NCI-H1105 (cell line): ENCODE data around the gene ADGRF3.
"Not testable (repeated sequence)": the region's sequence is repeated elsewhere in the genome, so short reads cannot be mapped to it uniquely, and the experiment has no call there.

ENCODE experiments used
- DNase-seq: peaks from one replicate; lab custom pipeline; 2025; lab: John Stamatoyannopoulos, UW

ADGRF3 gene

DNA sequence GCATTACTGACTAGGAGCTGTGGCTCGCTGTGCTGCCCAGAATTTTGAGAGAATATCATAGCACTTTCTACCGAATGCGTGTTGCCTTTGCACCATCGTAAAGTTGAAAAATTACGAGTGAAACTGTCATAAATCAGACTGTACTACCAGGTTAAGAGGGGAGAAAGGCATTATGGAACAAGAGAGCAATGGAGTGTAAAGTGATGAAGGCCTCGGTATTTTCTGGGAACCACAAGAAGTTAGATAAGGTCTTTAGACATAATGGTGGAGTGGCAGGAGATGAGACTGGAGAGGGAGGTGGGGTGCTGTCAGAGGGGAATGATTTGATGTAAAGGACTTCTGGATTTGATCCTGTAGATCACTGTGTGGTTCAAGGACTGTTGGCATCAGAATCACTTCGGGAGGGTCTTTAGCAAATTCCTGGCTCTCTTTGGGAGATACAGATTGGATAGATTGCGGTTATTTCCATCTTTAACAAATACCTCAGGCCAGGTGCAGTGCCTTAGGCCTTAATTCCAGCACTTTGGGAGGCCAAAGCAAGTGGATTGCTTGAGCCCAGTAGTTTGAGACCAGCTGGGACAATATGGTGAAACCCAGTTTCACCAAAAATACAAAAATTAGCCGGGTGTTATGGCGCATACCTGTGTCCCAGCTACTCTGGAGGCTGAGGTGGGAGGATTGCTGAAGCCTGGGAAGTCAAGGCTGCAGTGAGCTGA, 4.9 kb upstream of the ADGRF3 start:
- no peak for DNase-seq

DNA sequence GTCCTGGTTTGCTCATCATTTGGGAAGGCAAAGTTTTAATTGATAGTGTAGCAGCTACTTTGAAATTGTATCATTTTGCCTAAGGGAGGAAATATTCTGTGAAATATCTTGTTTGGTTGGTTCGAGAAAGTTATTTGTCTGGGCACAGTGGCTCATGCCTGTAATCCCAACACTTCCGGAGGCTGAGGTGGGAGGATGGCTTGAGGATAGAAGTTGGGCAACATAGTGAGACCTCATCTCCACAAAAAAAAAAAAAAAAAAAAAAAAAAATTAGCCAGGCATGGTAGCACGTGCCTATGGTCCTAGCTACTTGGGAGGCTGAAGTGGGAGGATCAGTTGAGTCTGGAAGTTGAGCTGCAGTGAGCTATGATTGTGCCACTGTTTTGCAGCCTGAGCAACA, 3.1 kb upstream of the ADGRF3 start:
- no peak for DNase-seq

DNA sequence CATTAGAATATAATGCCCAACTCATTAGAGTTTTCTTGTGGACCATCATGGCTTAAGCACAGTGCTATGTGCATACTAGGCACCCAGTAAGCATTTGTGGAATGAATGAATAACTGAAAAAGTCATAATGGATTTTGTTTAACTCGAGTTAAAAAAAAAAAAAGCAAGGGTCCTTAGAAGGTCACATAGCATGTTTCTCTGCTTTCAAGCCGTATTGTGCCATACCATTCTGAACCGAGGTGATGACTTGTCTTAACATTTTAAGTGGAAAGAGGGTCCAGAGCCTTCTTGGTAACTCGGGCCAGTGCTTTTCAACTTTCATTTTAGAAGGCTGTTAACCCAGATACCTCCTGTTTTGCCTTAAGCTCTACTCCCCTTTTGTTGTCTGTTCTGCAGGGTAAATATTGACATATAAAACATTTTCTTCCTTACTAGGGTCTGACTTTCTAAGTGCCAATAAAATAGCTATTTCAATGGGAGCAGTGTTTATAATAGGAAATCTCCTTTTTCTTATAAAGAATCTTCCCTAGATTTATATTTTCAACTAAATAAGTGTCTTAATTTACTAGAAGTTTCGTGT, 787 bp upstream of the ADGRF3 start:
- no peak for DNase-seq

DNA sequence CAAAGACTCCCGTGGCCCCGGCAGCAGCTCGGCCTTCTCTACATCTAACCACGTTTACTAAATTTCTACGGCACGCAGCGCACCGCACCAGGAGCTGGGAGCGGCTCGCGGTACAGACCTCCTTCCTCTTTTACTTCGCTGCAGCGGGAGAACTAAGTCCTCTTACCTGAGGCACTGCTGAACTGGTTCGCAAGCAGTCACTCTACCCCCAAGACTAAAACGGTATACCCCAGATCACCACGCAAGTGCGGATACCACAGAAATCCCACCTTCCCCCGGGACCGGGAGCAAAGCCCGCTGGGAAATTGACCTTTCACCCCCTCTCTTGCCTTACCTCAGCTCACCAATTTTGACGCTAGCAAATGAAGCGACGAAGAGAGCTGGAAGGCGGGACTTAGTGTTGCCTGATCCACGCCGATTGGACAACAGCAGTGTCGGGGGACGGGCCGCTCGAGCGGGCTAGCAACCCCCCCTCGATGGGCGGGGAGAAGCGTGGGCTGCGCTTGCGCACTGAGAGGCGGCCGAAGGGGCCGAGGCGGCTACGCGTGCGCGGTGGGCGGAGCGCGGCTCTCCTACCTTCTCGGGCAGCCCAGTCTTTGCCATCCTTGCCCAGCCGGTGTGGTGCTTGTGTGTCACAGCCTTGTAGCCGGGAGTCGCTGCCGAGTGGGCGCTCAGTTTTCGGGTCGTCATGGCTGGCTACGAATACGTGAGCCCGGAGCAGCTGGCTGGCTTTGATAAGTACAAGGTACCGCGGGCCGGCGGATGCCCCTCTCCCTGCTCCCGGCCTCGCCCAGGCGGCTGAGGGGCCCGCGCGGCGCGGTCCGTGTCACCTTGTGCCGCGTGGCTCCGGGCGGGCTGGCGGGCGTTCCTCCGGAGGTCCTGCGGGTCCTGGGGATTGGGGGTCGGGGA, 790 bp downstream of the ADGRF3 start, which contains the start of gene SELENOI:
Gene SELENOI, plus strand, starts transcription at position 599 of the 909 bp plus-strand sequence. Its CDS starts 90 bp downstream, at position 689.
- DNase-seq, result peak; percentile 97

DNA sequence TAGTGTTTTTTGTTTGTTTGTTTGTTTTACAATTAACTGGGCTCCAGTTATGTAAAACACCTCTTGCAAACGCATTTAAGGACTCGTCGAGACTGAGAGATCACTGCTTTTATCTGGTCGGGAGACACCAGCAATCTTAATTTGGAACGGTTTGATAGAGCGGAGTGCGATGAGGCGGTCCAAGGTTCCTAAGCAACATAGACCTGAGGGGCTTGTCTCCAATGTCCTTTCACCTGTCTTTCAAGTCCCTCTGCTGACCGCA, 1.4 kb downstream of the ADGRF3 start:
- no peak for DNase-seq

DNA sequence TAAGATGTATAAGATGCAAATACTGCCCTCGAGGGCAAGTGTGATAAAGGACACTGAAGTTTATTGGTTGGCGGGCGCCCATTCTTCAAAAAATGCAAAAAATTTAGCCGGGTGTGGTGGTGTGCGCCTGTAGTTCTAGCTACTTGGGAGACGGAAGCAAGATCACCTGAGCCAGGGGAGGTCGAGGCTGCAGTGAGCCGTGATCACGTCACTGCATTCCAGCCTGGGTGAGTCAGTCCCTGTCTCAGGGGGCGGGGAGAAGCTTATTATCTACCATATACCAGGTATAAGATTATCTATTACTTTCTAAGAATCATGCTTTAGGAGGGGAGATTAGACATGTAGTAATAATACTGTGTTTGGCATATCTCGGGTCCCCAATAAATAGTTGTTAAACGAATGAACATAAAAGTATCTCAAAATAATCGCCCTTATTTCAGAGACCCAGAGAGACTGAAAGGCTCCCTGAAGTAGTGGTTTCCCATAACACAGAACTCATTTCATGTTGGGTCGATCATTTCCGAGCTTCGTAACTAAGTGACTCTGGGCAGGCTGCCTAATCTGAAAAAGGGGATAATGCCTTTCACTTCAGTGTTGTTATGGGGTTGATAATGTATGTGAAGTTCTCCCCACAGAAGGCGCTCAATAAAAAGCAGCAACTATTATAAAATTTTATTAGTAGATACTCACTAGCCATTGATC, 1.9 kb downstream of the ADGRF3 start:
- no peak for DNase-seq

DNA sequence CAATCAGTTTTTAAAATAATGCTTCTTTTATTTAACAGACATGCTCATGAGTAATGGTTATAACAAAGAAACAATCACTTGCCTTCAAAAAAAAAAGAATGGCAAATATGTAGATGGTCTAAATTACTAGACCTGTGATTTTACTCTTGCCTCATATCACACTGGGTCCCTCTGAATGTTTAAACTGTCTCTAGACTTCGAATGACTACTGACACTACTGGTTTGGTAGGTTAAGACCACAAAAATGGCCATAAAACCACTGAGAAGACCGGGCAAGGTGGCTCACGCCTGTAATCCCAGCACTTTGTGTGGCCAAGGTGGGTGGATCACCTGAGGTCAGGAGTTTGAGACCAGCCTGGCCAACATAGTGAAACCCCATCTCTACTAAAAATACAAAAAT, 5.8 kb downstream of the ADGRF3 start:
- no peak for DNase-seq

DNA sequence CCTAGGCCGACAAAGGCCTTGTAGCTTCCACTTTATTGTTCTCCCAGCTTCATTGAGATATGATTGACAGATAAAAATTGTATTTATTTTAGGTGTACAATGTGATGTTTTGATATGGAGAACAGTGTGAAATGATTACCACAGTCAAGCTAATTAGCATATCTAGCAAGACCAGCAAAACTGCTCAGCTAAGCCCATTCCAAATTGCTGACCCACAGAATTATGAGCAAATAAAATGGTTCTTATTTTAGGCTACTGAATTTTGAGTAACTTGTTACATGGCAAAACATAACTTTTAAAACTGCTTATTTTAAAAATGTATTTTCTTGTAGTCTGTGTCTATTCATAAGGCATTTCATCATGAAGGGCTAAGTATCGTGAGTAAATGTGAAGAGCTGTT, 9.3 kb downstream of the ADGRF3 start:
- DNase-seq, result no peak

DNA sequence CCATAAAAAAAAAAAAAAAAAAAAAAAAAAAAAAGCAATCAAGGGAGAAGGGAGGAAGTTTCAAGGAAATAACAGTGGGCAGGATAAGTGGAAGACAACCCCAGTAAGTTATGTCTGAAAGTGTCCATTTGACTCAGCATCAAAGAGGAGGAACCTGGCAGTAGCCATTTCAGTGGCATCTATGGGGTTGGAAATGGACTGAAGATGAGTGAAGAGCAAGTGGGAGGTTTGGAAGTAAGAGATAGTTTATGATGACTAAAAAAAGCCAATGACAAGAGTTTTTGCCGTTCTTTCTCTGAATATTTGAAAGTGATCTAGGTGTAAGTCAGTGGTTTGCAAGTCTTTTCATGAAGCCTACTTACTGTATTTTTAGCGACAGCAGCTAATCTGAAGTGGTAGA, 9.9 kb downstream of the ADGRF3 start:
- no peak for DNase-seq

DNA sequence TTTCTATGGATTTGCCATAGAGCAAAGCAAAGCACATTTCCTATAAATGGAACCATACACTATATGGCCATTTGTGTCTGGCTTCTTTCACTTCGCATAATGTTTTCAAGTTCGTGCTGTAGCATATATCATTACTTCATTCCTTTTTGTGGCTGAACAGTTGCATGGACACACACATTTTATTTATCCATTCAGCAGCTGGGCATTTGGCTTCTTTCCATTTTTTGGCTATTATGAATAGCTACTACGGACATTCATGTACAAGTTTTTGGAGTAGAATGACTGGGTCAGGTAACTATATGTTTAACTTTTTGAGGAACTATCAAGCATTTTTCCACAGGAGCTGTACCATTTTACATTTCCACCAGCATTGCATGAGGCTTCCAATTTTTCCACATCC, 11.4 kb downstream of the ADGRF3 start:
- no peak for DNase-seq

DNA sequence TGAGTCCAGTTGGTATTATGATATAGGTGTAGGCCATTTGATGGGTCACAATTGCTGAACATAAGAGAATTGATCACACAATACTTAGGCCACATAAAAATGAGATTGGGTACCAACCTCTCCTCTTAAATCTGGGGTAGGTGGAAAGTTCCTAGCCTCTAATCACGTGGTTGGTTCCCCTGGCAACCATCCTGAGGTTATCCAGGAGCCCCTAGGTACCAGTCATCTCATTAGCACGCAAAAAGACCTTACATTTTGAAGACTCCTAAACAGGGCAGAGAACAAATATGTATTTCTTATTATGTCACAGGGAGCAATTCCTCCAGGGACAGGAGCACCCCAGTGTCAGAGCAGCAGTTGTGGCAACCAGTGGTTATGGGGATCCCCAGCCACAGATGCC, 13.3 kb downstream of the ADGRF3 start:
- DNase-seq, result no peak

DNA sequence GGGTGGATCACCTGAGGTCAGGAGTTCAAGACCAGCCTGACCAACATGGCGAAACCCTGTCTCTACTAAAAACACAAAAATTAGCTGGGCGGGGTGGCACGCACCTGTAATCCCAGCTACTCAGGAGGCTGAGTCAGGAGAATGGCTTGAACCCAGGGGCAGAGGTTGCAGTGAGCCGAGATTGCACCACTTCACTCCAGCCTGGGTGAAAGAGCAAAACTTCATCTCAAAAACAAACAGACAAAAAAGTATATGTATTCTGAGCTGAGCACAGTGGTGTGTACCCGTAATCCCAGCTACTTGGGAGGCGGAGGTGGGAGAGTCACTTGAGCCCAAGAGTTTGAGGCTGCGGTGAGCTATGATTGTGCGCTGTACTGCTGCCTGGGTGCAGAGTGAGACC, 15.3 kb downstream of the ADGRF3 start:
- DNase-seq, result not testable (repeated sequence)

DNA sequence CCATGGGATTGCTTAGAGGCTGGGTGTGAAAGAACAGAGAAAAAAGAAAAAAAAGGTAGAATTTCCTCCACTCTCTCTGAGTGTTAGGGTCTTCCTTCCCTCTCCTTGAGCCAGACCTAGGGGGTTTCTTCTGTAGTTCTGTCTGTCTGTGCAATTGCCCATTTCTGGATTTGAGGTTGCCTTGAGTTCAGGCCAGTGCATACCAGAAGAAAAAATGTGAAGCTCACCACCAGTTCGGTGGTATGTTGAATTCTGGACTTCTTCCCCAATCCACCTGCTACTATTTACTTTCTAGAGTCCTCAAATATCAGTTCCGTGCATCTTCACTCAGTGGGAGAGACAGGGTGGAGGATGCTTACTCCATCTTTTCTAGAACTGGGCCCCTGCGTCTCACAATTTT, 16.0 kb downstream of the ADGRF3 start:
- DNase-seq, result no peak

DNA sequence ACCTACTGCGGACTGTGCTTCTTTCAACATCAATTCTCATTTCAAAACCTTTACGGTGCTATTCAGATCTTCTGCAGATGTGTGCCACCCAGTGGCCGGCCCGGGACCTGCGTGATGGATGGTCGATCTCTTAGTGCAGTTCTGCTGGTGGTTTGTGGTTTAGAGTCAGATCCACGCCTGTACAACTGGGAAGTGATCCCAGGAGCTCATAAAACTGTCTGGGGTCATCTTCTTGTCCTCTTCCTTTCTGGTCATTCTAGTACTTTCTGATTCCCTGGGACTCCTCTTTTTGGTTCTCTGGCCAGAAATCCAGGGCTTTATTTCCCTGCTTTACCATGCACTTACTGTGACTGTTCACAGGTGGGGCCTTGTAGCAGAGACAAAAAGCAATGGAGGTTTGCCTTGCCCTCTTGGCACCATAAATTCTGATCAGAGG, 16.5 kb downstream of the ADGRF3 start:
- DNase-seq, result peak; percentile 60

DNA sequence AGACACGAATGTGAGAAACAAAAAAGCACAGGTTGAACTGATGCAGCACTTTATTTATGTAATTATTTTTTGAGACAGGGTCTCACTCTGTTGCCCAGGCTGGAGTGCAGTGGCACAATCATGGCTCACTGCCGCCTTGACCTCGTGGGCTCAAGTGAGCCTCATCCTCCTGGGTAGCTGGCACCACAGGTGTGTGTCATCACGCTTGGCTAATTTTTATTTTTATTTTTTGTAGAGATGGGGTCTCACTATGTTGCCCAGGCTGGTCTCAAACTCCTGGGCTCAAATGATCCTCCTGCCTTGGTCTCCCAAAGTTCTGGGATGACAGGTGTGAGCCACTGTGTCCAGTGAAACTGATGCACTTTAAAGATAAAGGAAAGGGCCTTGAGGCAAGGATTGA, 17.5 kb downstream of the ADGRF3 start:
- not testable (repeated sequence) for DNase-seq

DNA sequence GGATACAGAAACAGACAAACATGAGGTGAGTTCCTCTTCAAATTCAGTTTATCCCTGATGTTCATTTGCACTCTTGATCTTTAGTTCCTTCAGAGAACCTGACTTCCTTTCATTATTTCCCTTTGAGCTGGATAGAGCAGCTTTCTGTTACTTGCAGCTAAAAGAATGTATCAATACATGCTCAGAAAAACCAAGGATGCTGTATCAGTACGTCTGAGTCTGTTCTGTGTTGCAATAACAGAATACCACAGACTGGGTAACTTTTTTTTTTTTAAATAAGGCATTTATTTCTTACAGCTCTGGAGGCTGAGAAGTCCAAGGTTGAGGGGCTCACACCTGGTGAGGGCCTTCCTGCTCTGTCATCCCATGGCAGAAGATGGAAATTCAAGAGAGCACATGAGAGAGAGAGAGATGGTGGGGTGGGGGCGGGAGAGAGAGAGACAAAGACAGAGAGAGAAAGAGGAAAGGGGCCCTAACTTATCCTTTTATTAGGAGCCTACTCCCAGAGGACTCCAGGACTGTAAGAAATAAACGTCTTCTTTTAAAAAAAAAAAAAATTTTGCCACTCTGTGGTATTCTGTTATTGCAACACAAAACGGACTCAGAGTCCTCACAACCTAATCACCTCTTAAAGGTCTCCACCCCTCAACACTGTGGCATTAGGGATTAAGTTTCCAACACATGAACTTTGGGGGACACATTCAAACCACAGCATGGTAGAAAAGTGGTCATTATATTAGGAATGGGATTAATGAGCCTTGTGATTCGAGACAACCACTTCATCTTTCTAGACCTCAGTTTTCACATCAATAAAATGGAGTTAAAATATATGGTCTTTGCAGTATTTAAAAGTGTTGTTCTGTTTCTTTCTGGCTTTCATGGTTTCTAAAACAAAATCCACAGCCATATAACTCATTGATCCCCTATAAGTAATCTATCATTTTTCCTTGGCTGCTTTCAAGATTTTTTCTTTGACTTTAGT, 19.0 kb downstream of the ADGRF3 start:
- DNase-seq, result no peak

DNA sequence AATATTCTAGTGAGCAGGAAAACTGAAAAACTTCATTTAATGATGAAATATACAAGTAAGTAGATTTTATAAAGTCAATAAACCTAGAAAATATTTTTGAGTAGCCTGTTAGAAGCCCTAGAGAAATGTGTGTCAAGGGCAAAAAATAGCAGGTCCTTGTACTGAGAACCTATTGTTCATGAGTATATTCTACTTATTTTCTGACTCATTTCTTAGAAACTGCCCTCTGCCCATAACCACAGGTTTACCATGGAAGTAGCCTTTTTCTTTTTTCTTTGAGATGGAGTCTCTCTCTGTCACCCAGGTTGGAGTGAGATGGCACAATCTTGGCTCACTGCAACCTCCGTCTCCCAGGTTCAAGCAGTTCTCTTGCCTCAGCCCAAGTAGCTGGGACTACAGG, 20.1 kb downstream of the ADGRF3 start:
- DNase-seq, result no peak

DNA sequence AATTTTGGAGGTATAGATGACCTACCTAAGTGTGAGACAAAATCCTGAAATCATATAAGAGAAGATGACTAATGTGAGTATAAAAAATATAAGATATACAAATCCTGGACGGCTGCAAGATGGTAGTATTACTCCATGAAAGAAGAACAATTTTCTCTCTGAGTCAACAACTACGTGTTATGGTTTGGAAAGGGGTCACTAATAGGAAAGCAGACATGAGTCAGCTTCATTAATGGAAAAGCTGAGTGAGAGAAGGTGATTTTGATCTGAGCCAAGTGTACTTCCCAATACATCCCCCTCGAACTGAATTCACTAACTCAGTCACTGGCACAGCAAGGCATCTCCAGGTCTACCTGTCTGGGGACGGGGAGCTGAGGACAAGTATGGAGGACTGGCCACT, 20.7 kb downstream of the ADGRF3 start:
- no peak for DNase-seq

DNA sequence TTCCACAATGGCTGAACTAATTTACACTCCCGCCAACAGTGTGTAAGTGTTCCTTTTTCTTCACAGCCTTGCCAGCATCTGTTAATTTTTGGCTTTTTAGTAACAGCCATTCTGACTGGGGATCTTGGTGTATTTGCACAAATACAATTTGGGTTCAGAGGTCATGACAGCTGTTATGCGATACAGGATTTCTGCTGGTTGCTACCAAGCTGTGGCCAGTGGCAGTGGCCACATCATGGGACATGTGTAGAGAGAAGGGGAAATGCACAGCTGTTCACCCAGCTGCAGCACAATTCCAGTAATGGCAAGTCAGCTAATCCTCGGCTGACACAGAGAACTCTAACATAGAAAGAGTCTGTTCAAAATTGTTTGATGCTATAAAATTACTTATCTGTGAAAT, 21.7 kb downstream of the ADGRF3 start:
- no peak for DNase-seq

DNA sequence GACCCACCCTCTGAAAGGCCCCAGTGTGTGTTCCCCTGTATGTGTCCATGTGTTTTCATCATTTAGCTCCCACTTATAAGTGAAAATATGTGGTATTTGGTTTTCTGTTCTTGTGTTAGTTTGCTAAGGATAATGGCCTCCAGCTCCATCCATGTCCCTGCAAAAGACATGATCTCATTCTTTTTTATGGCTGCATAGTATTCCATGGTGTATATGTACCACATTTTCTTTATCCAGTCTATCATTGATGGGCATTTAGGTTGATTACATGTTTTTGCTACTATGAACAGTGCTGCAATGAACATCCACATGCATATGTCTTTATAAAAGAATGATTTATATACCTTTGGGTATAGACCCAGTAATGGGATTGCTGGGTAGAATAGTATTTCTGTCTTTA, 22.1 kb downstream of the ADGRF3 start:
- not testable (repeated sequence) for DNase-seq

DNA sequence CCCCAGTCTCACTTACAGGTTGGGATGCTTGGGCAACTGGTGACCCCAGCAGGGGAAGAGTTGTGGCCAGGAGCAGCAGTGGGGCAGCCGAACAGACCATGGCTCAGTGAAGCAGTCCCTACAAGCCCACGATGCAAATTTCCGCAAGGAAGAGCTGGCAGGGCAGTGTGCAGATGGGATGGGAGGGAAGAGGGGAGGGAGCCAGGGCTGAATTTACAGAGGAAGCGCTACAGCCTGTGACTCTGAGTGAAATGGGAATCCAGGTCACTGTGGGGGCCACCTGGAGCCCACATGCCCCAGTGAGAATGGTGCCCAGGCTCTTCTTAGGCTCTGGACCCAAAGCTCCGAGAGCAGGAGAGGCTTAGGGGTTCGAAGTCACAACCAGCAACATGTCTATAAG, 27.6 kb downstream of the ADGRF3 start:
- DNase-seq, result no peak
